ENCODE data around the gene RASAL2. TPM values are rescaled to one million over a fixed set of nuclear protein-coding genes. Genes with fewer than 3 reads are reported as not detected.

The RASAL2 gene
- total and polyA plus RNA-seq, 2 of the 4 experiments (the other 2 are of a cell fraction): 13.1 to 20.6 TPM

- TF ChIP-seq MAZ (IDR thresholded peaks at IDR 0.05; ENCODE audit: borderline replicate concordance, low read depth, low read length): no peak
Measured at GRCh38 chr1:178155481-178156255, 61.8 kb downstream of the RASAL2 start (continued).

GRCh38 chr1:178160736-178161475 lies 67.0 kb downstream of the RASAL2 start:
- ATAC-seq (ENCODE audit: low read depth): no peak
- in situ Hi-C loops (cut with MboI; ENCODE audit: low sequenced_read_pairs) (no loop called here), dilution Hi-C loops (cut with HindIII; ENCODE audit: low sequenced_read_pairs, unreplicated experiment) (no loop called here), intact Hi-C loops (cut with micrococcal nuclease) (no loop called here)
- H4K5ac ChIP-seq (ENCODE audit: low read depth, low read length): no peak overlapping the region
- CTCF ChIA-PET: interaction anchor here (0.7 kb wide), 1 partner anchor 13 kb away, joined by 4 read pairs; no protein-coding TSS in a partner anchor
- no peak overlapping the region for H3K56ac ChIP-seq (ENCODE audit: extremely low read depth, insufficient read depth, low read length)
- no peaks in the 10 kb centered on the region for H3K9me1 ChIP-seq (ENCODE audit: insufficient read depth, low read length)
- no peak overlapping the region for H3K23ac ChIP-seq (ENCODE audit: low read depth, low read length)
- H2BK15ac ChIP-seq (ENCODE audit: low read depth, low read length): no peak overlapping the region
- WGBS, 2 experiments (ENCODE audit: extremely low coverage in 2 of 2, insufficient read length in 1 of 2): 80% methylated on average over 1 of the region's 6 CpGs; no CpG with 5 or more reads in 1 of the 2 experiments
- no peak overlapping the region for H2BK120ac ChIP-seq (ENCODE audit: low read depth, low read length)
- no peak overlapping the region for H3K4ac ChIP-seq (ENCODE audit: low read depth, low read length)
- H2BK20ac ChIP-seq (ENCODE audit: low read depth, low read length): no peak overlapping the region
- DNase-seq: no peak
- H4K8ac ChIP-seq (ENCODE audit: low read depth in 2 of 2, low read length in 2 of 2): no peak overlapping the region
- POLR2A ChIA-PET (ENCODE audit: unreplicated experiment): no interaction called here
- H3K9me3 ChIP-seq (ENCODE audit: control insufficient read depth, insufficient read depth, low read length): no peaks in the 10 kb centered on the region
- no peak overlapping the region for H3K4me3 ChIP-seq (ENCODE audit: insufficient read depth, low read depth, low read length)
- TF ChIP-seq MXI1 (IDR thresholded peaks at IDR 0.05; ENCODE audit: borderline replicate concordance, low read depth, low read length) (no peak), POLR2A (IDR thresholded peaks at IDR 0.05; ENCODE audit: low read depth, low read length) (no peak), MAZ (IDR thresholded peaks at IDR 0.05; ENCODE audit: borderline replicate concordance, low read depth, low read length) (no peak), BHLHE40 (IDR thresholded peaks at IDR 0.05; ENCODE audit: low read depth, low read length) (no peak), FOS (IDR thresholded peaks at IDR 0.05; ENCODE audit: low read depth, low read length) (no peak), RFX5 (IDR thresholded peaks at IDR 0.05; ENCODE audit: low read depth, low read length) (no peak), CEBPB (IDR thresholded peaks at IDR 0.05; ENCODE audit: low read depth, low read length) (no peak), USF2 (IDR thresholded peaks at IDR 0.05; ENCODE audit: low read depth, low read length) (no peak), NFE2L2 (IDR thresholded peaks at IDR 0.05; ENCODE audit: low read depth, low read length) (no peak), CHD1 (IDR thresholded peaks at IDR 0.05; ENCODE audit: low read depth, low read length) (no peak), MAFK (IDR thresholded peaks at IDR 0.05; ENCODE audit: low read depth, low read length) (no peak), CTCF (conservative IDR thresholded peaks at IDR 0.05; ENCODE audit: low read depth, low read length) (no peak)
- H3K14ac ChIP-seq (replicated peaks; ENCODE audit: low read depth, low read length): no peak overlapping the region
- no peak overlapping the region for H3K4me2 ChIP-seq (ENCODE audit: low read depth, low read length)
- H3K4me1 ChIP-seq (ENCODE audit: control insufficient read depth, insufficient read depth, low read length): no peaks in the 10 kb centered on the region; the same call in 1 of the 2 replicates
- H2AK9ac ChIP-seq (replicated peaks; ENCODE audit: low read depth, low read length, poor library complexity): no peak overlapping the region
- no peak overlapping the region for H3K18ac ChIP-seq (ENCODE audit: low read depth, low read length)
- no peak overlapping the region for H3K27ac ChIP-seq (ENCODE audit: insufficient read depth, low read length)
- no peaks in the 10 kb centered on the region for H3K36me3 ChIP-seq (ENCODE audit: control insufficient read depth, insufficient read depth, low read length)
- H3K9ac ChIP-seq (ENCODE audit: low read depth, low read length): no peak overlapping the region
- no peak overlapping the region for H4K91ac ChIP-seq (ENCODE audit: insufficient read depth, low read depth, low read length)
- BruUV-seq (replicated peaks): no TSS peak
- 0 out of 2 replicates have a peak, but pooled peaks cover 3% of the 10 kb centered on the region for H4K20me1 ChIP-seq (ENCODE audit: insufficient read depth, low read length)
- no peaks in the 10 kb centered on the region for H3K27me3 ChIP-seq (ENCODE audit: control insufficient read depth, insufficient read depth, low read length)
- no peak overlapping the region for H2AFZ ChIP-seq (replicated peaks; ENCODE audit: low read length, poor library complexity)
- no peak overlapping the region for H2BK5ac ChIP-seq (ENCODE audit: low read depth, low read length, poor library complexity, severe bottlenecking)
- H3K79me1 ChIP-seq (ENCODE audit: low read depth in 1 of 2, low read length in 2 of 2): peaks cover 5 to 35% of the 10 kb centered on the region in 2 experiments; a peak in 3 of 4 replicates
- no peak overlapping the region for H2AK5ac ChIP-seq (ENCODE audit: low read depth, low read length)
